OCI-LY1 (cell line): ENCODE data around the gene ETV6.

Experiments
- H2AFZ ChIP-seq: fragments of 200-600 bp; sonication (generic), shearing (Covaris generic); 2 replicates; pipeline ENCODE4 v1.6.0; 2014; ENCODE audit warnings: antibody characterized with exemption, mild to moderate bottlenecking, low read length
- H3F3A ChIP-seq: fragments of 200-600 bp; sonication (generic), shearing (Covaris generic); 2 replicates; pipeline ENCODE4 v1.6.0; 2014; ENCODE audit warnings: mild to moderate bottlenecking, antibody characterized with exemption, low read length, moderate library complexity; ENCODE audit not compliant: insufficient read depth
- H3K27ac ChIP-seq: fragments of 200-600 bp; sonication (generic); 2 replicates; pipeline ENCODE4 v1.5.1; 2014; ENCODE audit warnings: low read length, mixed run types, mild to moderate bottlenecking, low read depth; ENCODE audit not compliant: poor library complexity, severe bottlenecking
- H3K27me3 ChIP-seq: fragments of 200-600 bp; sonication (generic); 2 replicates; pipeline ENCODE4 v1.6.0; 2014; ENCODE audit warnings: antibody characterized with exemption, mild to moderate bottlenecking, low read length, moderate library complexity; ENCODE audit not compliant: insufficient read depth
- H3K36me3 ChIP-seq: fragments of 200-600 bp; sonication (generic); 2 replicates; pipeline ENCODE4 v1.6.1; 2014; ENCODE audit warnings: mild to moderate bottlenecking, antibody characterized with exemption, low read length, moderate library complexity, mixed read lengths; ENCODE audit not compliant: insufficient read depth
- H3K4me1 ChIP-seq: fragments of 200-600 bp; sonication (generic); 2 replicates; pipeline ENCODE4 v1.5.1; 2014; ENCODE audit warnings: mild to moderate bottlenecking, low read length, moderate library complexity; ENCODE audit not compliant: insufficient read depth, severe bottlenecking
- H3K4me2 ChIP-seq: fragments of 200-600 bp; sonication (generic), shearing (Covaris generic); 2 replicates; pipeline ENCODE4 v1.6.1; 2014; ENCODE audit warnings: low read length
- H3K4me3 ChIP-seq: fragments of 200-600 bp; sonication (generic); 2 replicates; pipeline ENCODE4 v1.5.1; 2014; ENCODE audit warnings: low read length, low read depth, mild to moderate bottlenecking, mixed read lengths; ENCODE audit not compliant: poor library complexity, severe bottlenecking
- H3K79me2 ChIP-seq: fragments of 200-600 bp; shearing (Covaris generic); 2 replicates; pipeline ENCODE4 v1.6.1; 2016; ENCODE audit warnings: mixed run types, low read length, mixed read lengths; ENCODE audit not compliant: insufficient read depth
- H3K9ac ChIP-seq: fragments of 200-600 bp; sonication (generic), shearing (Covaris generic); 2 replicates; pipeline ENCODE4 v1.6.1; 2014; ENCODE audit warnings: mild to moderate bottlenecking, low read length, mixed read lengths
- H3K9me2 ChIP-seq: fragments of 200-600 bp; sonication (generic), shearing (Covaris generic); 2 replicates; pipeline ENCODE4 v1.6.1; 2014; ENCODE audit warnings: low read depth, mild to moderate bottlenecking, low read length, mixed read lengths
- H3K9me3 ChIP-seq: fragments of 200-600 bp; shearing (Covaris generic); 2 replicates; pipeline ENCODE4 v1.6.1; 2014; ENCODE audit warnings: low read length, mixed read lengths
- H4K20me1 ChIP-seq: fragments of 200-600 bp; sonication (generic), shearing (Covaris generic); 2 replicates; pipeline ENCODE4 v1.6.0; 2016; ENCODE audit warnings: mild to moderate bottlenecking, low read length; ENCODE audit not compliant: insufficient read depth
- EZH2 ChIP-seq: fragments of 200-600 bp; sonication (generic), shearing (Covaris generic); IDR thresholded peaks from 2 replicates; pipeline ENCODE4 v1.8.0; 2017; ENCODE audit warnings: borderline replicate concordance, mixed run types, mild to moderate bottlenecking, antibody characterized with exemption, low read length, moderate library complexity, mixed read lengths
- TF ChIP-seq, protein P1 (sequence below): fragments of 200-600 bp; sonication (generic), shearing (Covaris generic); IDR thresholded peaks from 2 replicates; pipeline ENCODE4 v1.5.1; 2017; ENCODE audit warnings: mild to moderate bottlenecking, antibody characterized with exemption, low read length, moderate library complexity, mixed read lengths

The ETV6 gene

DNA sequence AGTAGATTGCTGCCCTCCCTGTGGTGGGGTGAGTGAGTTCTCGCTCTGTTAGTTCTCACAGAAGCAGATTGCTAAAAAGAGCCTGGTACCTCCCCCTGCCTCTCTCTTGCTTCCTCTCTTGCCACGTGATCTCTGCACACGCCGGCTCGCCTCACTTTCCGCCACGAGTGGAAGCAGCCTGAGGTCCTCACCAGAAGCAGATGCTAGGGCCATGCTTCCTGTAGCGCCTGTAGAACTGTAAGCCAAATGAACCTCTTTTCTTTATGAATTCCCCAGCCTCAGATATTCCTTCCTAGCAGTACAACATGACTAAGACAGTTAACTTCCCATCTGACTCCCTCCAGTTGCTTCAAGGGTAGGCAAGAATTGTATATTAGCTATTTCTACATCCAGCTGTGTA, 76.2 kb downstream of the ETV6 start:
- H3K4me2 ChIP-seq, result no peak overlapping the region

DNA sequence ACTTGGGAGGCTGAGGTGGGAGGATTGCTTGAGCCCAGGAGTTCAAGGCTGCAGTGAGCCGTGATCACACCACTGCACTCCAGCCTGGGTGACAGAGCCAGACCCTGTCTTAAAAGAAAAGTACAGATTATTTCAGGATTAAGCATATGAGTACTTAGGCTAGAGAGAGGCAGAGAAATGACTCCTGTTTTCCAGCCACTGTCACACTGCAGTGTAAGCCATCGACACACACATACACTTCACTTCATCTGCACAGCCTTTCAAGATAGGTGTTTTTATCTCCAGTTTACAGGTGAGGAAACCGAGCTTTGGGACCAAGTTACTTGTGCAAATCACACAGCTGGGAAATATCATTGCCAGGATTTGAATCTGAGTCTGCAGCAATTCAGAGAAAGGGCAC, 77.2 kb downstream of the ETV6 start:
- Histone ChIP-seq H3K27ac (peak overlapping the region; percentile 98), H3K9me2 (no peaks in the 10 kb centered on the region), H3K4me1 (peaks cover 97% of the 10 kb centered on the region), H4K20me1 (no peaks in the 10 kb centered on the region), H3K27me3 (no peaks in the 10 kb centered on the region), H3K4me3 (no peak overlapping the region), H3F3A (peaks cover 12% of the 10 kb centered on the region; the same call in 1 of the 2 replicates), H3K36me3 (no peaks in the 10 kb centered on the region; the same call in 1 of the 2 replicates), H2AFZ (no peak overlapping the region), H3K4me2 (peak overlapping the region; percentile 32), H3K79me2 (no peaks in the 10 kb centered on the region), H3K9ac (peak overlapping the region; percentile 20; the same call in 1 of the 2 replicates), H3K9me3 (0 out of 2 replicates have a peak, but pooled peaks cover 2% of the 10 kb centered on the region)
- TF ChIP-seq EZH2, result no peak
- TF ChIP-seq, protein P1, sequence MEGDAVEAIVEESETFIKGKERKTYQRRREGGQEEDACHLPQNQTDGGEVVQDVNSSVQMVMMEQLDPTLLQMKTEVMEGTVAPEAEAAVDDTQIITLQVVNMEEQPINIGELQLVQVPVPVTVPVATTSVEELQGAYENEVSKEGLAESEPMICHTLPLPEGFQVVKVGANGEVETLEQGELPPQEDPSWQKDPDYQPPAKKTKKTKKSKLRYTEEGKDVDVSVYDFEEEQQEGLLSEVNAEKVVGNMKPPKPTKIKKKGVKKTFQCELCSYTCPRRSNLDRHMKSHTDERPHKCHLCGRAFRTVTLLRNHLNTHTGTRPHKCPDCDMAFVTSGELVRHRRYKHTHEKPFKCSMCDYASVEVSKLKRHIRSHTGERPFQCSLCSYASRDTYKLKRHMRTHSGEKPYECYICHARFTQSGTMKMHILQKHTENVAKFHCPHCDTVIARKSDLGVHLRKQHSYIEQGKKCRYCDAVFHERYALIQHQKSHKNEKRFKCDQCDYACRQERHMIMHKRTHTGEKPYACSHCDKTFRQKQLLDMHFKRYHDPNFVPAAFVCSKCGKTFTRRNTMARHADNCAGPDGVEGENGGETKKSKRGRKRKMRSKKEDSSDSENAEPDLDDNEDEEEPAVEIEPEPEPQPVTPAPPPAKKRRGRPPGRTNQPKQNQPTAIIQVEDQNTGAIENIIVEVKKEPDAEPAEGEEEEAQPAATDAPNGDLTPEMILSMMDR, result no peak

More for the DNA sequence above, 76.2 kb downstream of the ETV6 start:
- Histone ChIP-seq H3K4me1 (peaks cover 87% of the 10 kb centered on the region), H3K9me3 (0 out of 2 replicates have a peak, but pooled peaks cover 2% of the 10 kb centered on the region), H3K27me3 (no peaks in the 10 kb centered on the region), H3F3A (peaks cover 8% of the 10 kb centered on the region; the same call in 1 of the 2 replicates), H3K36me3 (no peaks in the 10 kb centered on the region; the same call in 1 of the 2 replicates), H3K27ac (peak overlapping the region; percentile 98), H2AFZ (no peak overlapping the region), H3K4me3 (no peak overlapping the region), H4K20me1 (no peaks in the 10 kb centered on the region), H3K79me2 (no peaks in the 10 kb centered on the region), H3K9me2 (no peaks in the 10 kb centered on the region), H3K9ac (no peak overlapping the region)
- TF ChIP-seq, protein P1, result no peak

DNA sequence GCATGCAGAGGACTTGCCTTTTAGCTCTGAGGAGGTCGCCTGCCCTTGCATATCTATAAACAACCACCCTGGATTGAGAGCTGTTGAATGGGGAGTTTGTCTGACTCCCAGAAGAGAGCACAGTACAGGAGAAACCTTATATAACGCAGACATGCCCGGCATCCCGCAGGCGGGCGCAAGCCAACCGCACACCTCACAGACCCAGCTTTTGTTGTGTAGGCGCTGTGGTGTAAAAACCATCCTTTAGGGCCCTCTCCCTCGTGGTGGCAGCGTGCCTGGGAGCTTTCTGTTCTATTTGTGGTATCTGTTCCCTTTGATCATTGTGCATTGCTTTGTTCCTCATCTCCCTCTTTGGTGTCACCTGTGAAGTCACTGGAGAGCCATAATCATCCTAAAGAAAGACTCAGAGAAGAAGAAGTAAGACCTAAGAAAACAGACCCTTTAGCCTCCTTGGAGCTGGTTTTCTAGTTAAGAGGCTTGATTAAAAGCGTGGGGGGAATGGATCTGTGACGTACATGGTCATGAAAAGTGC, 77.7 kb downstream of the ETV6 start:
- no peak overlapping the region for H2AFZ ChIP-seq
- H3K36me3 ChIP-seq, result no peaks in the 10 kb centered on the region; the same call in 1 of the 2 replicates
- no peaks in the 10 kb centered on the region for H3K27me3 ChIP-seq
- no peaks in the 10 kb centered on the region for H4K20me1 ChIP-seq
- H3K4me2 ChIP-seq, result peak overlapping the region; percentile 32
- TF ChIP-seq EZH2, result no peak
- TF ChIP-seq, protein P1, result no peak
- no peak overlapping the region for H3K4me3 ChIP-seq
- peaks cover 98% of the 10 kb centered on the region for H3K4me1 ChIP-seq
- H3K9me2 ChIP-seq, result no peaks in the 10 kb centered on the region
- H3K9ac ChIP-seq, result peak overlapping the region; percentile 20
- peak overlapping the region; percentile 98 for H3K27ac ChIP-seq
- H3F3A ChIP-seq, result peaks cover 12% of the 10 kb centered on the region; the same call in 1 of the 2 replicates
- H3K9me3 ChIP-seq, result 0 out of 2 replicates have a peak, but pooled peaks cover 2% of the 10 kb centered on the region
- H3K79me2 ChIP-seq, result no peaks in the 10 kb centered on the region
